NCI-H774 (cell line): ENCODE data around the gene PPP1R2.
"Not testable (repeated sequence)": the region's sequence is repeated elsewhere in the genome, so short reads cannot be mapped to it uniquely, and the experiment has no call there.

Source experiments
- DNase-seq: peaks from one replicate; lab custom pipeline; 2025; lab: John Stamatoyannopoulos, UW

PPP1R2 gene

GRCh38 chr3:195537995-195538394, 5.1 kb downstream of the PPP1R2 start:
- no peak for DNase-seq

DNA sequence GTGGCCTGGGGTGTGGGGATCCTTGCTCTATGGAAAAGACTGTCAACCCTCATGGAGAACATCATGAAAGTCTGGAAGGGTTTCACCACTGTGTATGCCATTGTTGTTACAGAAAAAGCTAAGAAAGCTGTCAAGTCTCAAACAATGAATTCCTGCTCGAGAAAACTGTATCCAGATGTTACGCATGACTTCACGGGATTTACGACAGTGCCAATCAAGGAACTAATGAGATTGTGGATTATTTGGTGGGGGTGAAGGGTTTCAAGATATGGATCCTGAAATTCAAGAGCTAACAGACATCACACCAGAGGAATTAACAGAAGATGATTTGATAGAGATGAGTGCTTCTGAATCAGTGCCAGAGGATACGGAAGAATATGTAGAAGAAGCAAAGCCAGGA, 7.8 kb downstream of the PPP1R2 start:
- no peak for DNase-seq

GRCh38 chr3:195532834-195533233, 10.3 kb downstream of the PPP1R2 start:
- DNase-seq, result no peak

DNA sequence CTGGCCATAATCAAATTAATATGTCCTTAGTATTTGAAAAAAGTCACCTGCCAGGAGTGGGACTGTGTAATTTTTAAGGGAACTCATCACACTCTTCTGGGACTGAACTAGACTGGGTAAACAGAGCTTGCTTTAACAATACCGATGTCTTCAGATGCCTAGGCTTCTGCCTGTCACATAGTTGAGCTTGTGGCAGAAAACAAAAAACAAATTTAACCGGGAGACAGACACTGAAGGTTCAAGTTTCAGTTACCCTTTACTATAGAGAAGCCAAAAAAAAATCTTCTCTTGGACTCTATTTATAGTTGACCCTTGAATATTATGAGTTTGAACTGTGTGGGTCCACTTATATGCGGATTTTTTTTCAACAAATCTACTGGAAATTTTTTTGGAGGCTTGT, 10.8 kb downstream of the PPP1R2 start:
- DNase-seq, result no peak

- DNase-seq, result no peak
These were observed 11.4 kb downstream of the PPP1R2 start for GRCh38 chr3:195531683-195532082.

GRCh38 chr3:195526492-195526891, 16.6 kb downstream of the PPP1R2 start:
- DNase-seq, result no peak

GRCh38 chr3:195524171-195524896, 18.8 kb downstream of the PPP1R2 start:
- no peak for DNase-seq

DNA sequence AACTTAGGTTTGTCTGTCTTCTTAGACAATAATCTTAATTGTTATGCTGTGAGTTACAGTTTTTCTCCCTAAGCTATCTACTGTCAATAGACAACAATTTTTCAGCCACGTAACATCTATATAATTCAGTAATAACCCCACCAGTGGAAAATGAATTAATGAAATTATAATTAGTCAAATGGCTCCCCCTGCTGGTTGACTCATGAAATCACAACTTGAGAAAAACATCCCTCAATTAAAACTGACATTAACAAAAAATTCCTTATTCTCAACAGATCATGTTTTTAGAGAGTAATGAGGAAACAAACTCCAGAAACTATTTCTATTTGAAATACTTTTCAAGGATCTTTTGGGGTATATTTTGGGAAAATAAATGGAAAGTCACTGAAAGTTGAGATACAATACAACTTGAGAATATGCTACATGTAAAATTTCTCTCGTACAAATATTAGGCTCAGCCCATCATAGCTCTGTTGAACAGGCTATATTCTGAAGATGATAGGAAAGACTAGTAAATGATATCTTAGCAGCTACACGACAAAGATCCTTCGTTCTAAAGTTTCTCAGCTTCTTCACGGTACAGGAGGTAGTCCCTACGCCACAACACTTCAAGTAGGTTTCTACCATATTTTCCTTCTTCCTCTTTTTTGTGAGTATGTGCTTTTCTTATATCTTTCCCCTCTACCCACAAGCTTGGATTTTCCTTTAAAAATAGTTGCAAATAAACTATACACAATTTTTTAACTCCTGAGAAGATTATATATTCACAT, 20.7 kb downstream of the PPP1R2 start:
- DNase-seq, result peak; percentile 63

DNA sequence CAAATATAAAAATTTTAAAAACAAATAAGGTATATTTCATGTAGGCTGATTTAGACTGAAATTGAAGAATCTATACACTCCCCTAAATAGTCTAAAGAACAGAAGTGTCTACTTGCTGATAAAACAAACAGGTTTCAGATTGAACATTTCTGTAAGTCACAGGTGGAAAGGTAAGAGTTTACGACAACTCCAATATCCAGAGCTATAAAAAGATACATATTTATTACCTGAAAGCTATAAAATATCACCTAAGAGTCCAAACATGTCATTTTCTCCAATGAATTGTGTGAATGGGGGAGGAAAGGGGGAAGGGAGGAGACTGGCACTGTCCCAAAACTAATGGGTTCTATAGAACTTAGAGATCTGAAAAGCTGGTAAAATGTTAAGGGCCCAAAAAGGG, 26.1 kb downstream of the PPP1R2 start:
- DNase-seq, result no peak

GRCh38 chr3:195514610-195515235, 28.4 kb downstream of the PPP1R2 start:
- not testable (repeated sequence) for DNase-seq

DNA sequence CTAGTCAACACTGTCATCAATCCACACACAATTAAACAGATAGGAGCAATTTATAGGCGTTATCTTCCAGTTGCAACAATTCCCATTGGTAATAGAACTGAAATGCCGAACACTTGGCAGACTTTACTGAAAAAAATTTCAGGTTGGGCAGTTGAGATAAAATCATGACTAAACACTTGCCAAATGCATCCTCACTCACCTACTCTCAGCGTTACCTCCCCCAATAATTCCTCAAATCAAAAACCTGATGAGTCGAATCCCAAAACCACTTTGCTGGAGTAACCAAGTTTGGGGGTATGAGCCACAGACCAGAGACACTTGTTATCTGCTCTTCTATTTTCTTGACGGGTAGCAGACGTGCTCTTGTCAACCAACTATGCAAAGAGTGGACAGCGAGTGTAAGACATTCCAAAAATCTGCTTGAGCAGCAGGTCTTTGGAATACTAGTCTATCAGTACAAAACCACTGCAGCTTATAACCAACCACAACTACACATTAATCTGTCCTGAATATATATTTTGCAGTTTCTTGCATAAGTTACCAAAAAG, 30.3 kb downstream of the PPP1R2 start:
- no peak for DNase-seq

GRCh38 chr3:195511136-195511535, 32.0 kb downstream of the PPP1R2 start:
- DNase-seq, result no peak

- DNase-seq, result no peak
These were observed 34.9 kb downstream of the PPP1R2 start for GRCh38 chr3:195508185-195508584.

DNA sequence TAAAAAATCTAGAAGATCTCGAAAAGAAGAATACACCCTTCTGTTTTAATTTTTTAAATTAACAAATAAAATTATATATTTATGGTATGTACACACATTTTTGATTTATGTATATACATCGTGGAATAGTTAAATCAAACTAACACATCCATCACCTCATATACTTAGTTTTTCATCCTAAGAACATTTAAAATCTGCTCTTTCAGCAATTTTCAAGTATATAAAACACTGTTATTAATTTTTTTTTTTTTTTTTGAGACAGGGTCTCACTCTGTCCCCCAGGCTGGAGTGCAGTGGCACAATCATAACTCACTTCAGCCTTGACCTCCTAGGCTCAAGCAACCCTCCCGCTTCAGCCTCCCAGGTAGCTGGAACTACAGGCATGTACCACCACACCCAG, 67.5 kb downstream of the PPP1R2 start:
- DNase-seq, result no peak

- DNase-seq, result not testable (repeated sequence)
These were observed 68.0 kb downstream of the PPP1R2 start for GRCh38 chr3:195475116-195475515.

DNA sequence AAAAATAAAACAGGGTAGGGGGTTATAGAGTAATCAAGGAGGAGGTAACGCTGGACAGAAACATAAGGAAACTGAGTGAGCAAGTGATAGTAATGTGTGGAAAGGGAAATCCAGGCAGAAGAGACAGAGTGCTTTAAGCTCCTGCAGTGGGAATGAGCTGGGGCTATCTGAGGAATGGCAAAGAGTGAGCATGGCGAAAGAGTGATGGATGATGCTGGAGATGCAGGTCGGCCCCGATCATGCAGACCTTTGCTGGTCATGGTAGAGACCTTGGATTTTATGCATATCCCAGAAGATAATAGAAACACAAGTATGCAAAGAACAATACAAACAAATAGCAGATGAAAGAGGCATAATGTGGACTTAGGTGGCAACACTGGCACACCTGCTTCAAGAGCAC, 74.3 kb downstream of the PPP1R2 start:
- DNase-seq, result no peak

DNA sequence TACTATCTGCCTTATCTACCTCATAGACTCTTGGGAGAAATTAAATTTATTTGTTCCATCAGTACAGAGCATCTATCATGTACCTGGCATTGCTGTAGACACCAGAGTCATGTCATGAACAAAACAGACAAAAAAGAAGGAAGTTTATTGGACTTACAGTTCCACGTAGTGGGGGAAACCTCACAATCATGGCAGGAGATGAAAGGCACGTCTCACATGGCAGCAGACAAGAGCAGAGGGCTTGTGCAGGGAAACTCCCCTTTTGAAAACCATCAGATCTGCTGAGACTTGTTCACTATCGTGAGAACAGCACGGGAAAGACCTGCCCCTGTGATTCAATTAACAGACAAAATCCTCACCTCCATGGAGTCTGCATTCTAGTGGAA, 74.7 kb downstream of the PPP1R2 start:
- no peak for DNase-seq

DNA sequence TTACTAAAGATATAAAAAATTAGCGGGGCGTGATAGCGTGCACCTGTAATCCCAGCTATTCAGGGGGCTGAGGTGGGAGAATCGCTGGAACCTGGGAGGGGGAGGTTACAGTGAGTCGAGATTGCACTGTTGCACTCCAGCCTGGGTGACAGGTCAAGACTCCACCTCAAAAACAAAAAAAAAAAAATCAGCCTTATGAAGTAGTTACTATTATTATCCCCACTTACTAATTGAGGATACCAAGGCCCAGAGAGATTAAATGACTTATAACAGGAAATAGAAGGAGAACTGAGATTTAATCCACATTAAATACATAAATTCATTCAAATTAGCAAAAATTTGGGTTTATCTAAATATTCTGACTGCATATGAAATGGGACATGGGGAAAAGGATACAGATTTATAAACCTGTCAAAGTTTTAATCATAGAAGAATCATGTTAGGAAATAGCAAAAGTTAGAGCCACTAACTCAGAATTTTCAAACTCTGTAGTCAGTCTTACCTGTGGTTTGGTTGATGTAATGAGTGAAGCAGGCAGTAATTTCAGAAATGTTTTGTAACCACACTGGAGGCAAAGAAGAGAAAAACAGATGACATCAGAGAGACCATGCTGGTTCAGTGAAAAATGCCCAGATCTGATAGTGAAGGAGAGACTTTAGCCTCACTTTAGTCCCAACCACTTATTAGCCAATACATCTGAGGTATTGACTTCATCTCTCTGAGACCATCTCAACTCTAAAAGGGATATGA, 75.3 kb downstream of the PPP1R2 start:
- DNase-seq, result no peak

DNA sequence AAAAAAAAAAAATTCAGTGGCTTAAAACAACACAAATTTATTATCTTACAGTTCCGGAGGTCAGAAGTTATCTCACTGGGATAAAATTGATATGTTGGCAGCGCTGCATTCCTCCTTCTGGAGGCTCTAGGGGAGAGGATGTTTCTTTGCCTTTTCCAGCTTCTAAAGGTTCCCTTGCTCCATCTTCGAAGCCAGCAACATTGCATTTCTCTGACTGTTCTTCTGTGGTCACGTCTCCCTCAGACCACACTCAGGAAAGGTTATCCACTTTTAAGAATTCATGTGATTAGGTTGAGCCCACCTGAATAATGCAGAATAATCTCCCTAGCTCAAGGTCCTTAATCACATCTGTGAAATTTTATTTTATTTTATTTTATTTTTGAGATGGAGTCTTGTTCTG, 76.9 kb downstream of the PPP1R2 start:
- no peak for DNase-seq
